DMS53 treated with DMSO at 0.1 percent for 48 hours (cell line): ENCODE data around the gene NKAIN1.
"Not testable (repeated sequence)": the region's sequence is repeated elsewhere in the genome, so short reads cannot be mapped to it uniquely, and the experiment has no call there.

ENCODE experiments used
- DNase-seq: peaks from one replicate; lab custom pipeline; 2025; ENCODE audit not compliant: unreplicated experiment; lab: John Stamatoyannopoulos, UW

Gene NKAIN1

DNA sequence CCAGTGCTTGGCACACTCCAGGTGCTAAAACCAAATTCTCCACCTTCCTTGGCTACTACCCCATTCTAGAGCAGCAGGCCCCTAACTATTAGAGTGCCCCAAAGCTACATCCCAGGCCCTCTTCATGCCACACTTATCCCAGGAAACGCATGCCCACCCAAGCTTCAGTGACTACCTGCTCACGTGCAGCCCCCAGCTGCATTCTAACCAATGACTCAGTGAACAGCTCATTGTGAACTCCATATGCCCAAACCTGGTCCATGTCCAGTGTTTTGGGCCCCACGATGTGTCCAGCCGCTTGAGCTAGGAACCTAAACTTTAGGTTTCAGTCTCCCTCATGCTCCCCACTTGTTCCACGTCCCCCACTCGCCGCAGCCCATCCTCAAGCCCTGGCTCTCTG is 41.5 kb downstream of the NKAIN1 start:
- DNase-seq, result no peak

- DNase-seq, result no peak
Measured at GRCh38 chr1:31196685-31197084, 43.0 kb downstream of the NKAIN1 start.

DNA sequence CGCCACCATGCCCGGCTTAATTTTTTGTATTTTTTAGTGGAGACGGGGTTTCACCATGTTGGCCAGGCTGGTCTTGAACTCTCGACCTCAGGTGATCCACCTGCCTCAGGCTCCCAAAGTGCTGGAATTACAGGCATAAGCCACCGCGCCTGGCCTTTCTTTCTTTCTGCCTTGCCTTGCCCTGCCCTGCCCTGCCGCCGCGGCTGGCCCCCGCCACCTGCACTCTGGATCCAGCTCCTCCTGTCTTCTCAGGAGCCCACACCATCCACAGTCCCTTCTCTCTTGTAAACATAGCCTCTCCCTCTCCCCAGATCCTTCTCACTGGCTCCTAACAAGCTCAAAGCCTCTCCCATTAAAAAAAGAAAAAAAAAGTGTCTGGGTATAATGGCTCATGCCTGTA is 44.4 kb downstream of the NKAIN1 start:
- not testable (repeated sequence) for DNase-seq

- DNase-seq, result no peak
Measured at GRCh38 chr1:31193729-31194128, 46.0 kb downstream of the NKAIN1 start.

GRCh38 chr1:31191281-31191680 is 48.4 kb downstream of the NKAIN1 start:
- DNase-seq, result no peak

- DNase-seq, result no peak
Measured at GRCh38 chr1:31189696-31190674, 49.7 kb downstream of the NKAIN1 start.

GRCh38 chr1:31183927-31184554 is 55.6 kb downstream of the NKAIN1 start:
- peak; percentile 39 for DNase-seq

DNA sequence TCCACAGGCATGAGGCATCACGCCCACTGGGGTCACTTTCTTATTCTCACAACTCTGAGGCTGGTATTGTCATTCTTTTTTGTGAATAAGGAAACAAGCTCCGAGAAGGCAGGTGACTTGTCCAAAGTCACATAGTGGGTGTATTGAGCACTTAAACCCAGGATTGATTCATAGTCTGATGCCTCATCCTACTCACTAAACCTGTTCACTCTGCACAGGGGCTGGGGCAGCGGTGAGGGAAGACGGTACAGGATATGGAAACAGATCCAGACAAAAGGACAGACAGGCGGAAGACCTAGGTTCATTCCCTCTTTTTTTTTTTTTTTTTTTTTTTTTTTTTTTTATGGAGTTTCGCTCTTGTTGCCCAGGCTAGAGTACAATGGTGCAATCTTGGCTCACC is 56.6 kb downstream of the NKAIN1 start:
- no peak for DNase-seq

DNA sequence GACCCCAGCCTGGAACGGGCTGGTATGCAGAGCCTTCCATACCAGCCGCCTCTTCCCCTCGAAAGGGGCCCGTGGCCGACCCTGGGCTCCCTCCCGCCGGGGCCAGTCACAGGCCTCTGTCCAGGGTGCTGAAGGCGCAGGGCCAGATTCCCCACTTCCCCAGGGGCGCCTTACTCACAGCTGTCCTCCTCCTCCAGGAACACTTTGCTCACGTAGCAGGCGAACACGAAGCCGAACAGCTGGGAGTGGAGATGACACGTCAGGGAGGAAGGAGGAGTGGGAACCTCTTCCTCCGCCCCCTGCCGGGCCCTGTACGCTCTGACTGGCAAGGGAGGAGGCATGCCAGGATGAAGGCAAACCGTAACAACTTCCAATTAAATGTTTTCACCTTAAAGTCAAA is 57.3 kb downstream of the NKAIN1 start:
- peak; percentile 73 for DNase-seq

DNA sequence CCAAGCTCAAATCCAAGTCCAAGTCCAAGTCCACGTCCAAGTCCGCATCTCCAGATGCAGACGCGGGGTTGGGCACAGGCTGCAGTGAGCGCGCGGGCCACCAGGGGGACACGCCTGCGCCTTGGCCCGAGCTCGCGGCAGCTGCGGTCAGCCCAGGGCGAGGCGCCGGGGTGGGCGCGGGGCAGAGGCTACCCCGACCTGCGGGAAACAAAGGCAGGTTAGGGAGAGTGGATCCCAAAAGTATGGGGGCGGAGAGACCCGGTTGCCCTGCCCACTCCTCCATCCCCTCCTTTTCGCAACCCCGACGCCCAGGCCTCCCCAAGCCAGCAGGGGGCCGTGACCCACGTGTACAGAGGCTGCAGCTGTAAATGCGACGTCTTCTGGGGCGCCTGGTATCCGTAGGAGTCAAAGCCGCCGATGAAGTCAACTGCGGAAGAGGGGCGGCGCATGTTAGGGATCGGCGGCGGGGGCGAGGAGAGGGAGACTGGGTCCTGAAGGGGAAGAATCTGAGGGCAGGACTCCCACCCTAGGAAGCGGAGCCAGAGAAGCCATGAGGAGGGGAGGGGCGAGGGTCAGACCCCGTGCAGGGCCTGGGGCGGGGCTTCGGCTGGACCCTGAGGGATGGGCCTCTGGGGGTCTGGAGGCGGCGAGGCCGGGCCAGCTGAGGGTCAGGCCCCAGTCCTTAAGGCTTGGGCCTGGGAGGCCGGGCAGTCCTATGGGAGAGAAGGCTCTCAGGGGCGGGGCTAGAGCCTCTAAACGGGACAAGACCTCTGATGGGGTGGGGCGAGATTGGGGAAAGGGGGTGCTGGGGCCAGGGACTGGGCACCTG is 58.0 kb downstream of the NKAIN1 start:
- peak; percentile 45 for DNase-seq

DNA sequence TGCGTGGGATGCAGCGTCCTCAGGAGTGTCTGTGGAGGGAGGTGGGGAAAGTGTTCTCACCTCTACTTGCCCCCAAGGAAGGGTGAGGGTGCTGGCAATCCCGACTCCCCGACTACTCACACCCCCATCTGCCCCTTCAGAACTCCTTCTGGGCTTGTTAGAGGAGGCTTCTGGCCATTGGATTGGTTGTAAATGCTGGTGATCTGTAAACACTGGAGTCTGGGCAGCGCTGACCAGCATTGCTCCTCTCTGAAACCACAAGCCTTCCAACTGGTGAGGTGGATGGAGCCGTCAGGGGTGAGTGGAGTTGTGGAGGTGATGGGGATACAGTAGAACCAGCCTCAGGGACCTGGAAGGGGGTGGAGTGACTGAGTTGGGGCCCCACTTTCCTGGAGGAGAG is 59.3 kb downstream of the NKAIN1 start:
- DNase-seq, result no peak

- DNase-seq, result not testable (repeated sequence)
Measured at GRCh38 chr1:31176291-31176690, 63.4 kb downstream of the NKAIN1 start.

DNA sequence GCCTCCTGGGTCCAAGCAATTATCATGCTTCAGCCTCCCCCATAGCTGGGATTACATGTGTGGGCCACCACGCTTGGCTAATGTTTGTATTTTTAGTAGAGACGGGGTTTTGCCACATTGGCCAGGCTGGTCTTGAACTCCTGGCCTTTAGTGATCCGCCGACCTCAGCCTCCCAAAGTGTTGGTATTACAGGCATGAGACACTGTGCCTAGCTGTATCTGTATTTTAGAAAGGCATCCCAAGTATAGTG is 69.3 kb downstream of the NKAIN1 start:
- no peak for DNase-seq

DNA sequence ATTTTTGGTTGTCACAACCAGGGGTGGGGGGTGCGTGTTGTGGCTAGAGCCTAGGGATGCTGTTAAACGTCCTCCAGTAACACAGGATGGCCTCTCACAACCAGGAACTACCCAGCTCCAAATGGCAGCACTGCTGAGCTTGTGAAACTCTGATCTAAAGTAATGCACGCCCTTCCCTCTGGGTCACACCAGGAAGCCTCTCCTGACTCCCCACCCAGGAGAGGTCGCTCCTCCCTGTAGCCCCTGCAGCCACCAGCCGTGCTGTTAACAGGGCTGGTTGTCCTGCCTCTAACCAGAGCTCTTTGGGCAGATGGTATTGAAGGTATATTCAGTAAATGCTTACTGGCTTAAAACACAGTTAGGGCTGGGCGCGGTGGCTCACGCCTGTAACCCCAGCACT is 73.2 kb downstream of the NKAIN1 start:
- no peak for DNase-seq

DNA sequence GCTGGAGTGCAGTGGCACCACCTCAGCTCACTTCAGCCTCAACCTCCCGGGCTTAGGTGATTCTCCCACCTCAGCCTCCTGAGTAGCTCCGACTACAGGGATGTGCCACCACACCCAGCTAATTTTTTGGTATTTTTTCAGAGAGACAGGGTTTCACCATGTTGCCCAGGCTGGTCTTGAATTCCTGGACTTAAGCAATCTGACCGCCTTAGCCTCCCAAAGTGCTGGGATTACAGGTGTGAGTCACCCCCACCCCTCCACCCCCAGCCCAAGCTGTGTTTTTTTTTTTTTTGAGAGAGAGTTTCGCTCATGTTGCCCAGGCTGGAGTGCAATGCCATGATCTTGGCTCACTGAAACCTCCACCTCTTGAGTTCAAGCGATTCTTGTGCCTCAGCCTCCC is 75.4 kb downstream of the NKAIN1 start:
- DNase-seq, result no peak

- DNase-seq, result no peak
Measured at GRCh38 chr1:31163866-31164265, 75.8 kb downstream of the NKAIN1 start.

DNA sequence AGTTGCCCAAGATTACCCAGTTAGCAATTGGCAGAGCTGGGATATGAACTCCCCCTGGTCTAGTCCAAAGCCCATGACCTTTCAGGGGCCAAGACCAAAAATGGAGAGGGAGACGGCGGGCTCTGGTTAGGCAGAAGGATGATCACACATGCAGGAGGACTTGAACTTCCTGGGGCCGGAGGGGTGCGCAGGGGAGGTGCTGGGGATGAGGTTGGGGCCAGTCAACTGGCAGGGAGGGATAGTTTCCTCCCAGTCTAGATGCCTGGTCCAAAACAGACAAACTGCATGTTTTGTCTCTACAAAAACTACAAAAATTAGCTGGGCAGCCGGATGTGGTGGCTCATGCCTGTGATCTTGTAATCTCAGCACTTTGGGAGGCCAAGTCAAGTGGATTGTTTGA is 78.1 kb downstream of the NKAIN1 start:
- no peak for DNase-seq

- DNase-seq, result no peak
Measured at GRCh38 chr1:31159869-31160611, 79.6 kb downstream of the NKAIN1 start.

DNA sequence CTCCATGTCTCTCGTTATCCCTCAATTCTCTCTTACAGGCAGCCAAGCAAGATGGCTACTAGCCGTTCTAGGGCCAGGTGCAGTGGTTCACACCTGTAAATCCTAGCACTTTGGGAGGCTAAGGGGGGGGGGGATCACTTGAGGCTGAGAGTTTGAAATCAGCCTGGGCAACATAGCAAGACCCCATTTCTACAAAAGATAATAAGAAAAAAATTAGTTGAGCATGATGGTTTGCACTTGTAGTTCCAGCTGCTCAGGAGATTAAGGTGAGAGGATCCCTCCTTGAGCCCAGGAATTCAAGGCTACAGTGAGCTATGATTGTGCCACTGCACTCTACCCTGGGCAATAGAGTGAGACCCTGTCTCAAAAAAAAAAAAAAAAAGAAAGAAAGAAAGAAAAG is 80.4 kb downstream of the NKAIN1 start:
- no peak for DNase-seq

DNA sequence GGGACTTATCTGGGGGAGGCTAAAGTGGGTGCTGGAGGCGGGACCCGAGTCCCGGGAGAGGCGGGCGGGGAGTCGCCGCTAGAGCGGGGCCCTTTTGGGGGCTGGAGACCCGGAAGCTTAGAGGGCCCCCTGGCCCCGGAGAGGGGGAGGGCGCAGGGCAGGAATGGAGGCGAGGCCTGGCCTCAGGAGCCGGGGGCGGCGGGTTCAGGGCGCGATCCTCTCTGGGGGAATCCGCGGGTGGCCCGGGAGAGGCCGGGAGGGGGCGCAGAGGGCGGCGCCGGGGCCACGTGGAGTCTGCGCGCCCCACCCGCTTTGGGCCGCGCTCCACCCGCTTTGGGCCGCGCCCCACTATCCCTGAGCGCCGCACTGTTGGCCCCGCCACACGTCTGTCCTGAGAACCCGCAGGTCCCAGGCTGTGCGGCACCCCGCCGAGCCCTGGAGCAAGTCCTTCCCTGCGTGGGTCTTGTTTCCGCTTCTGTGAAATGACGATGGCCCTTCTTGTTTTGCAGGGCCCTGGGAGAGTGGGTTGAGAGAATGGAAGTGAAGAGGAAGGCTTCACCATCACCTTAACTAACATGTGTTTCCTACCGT is 84.4 kb downstream of the NKAIN1 start:
- peak; percentile 14 for DNase-seq
